HepG2 (cell line): Measurements from ENCODE around the gene ZNRF3. TPM values are rescaled to one million over a fixed set of nuclear protein-coding genes. Genes with fewer than 3 reads are reported as not detected.

Experiments used
- ATF6 ChIP-seq: sonication (generic); formaldehyde crosslinking; conservative IDR thresholded peaks from 2 replicates; pipeline ENCODE4 v1.4.0; 2020; ENCODE audit warnings: missing genetic modification reagents
- BCLAF1 ChIP-seq: fragments of 450-650 bp; IDR thresholded peaks from 2 replicates; pipeline ENCODE4 v1.6.1; 2017; ENCODE audit warnings: mild to moderate bottlenecking
- BRF2 ChIP-seq: sonication (generic); formaldehyde crosslinking; IDR thresholded peaks from 2 replicates; pipeline ENCODE4 v1.8.1; 2022; ENCODE audit warnings: mild to moderate bottlenecking, missing genetic modification reagents
- DMTF1 ChIP-seq: sonication (generic); formaldehyde crosslinking; IDR thresholded peaks from 2 replicates; pipeline ENCODE4 v1.4.0; 2020; ENCODE audit warnings: mild to moderate bottlenecking, missing genetic modification reagents
- HDAC1 ChIP-seq: sonication (generic); formaldehyde crosslinking; IDR thresholded peaks from 2 replicates; pipeline ENCODE4 v1.5.1; 2020; ENCODE audit warnings: mild to moderate bottlenecking, missing genetic modification reagents
- HMG20B ChIP-seq: conservative IDR thresholded peaks from 2 replicates; pipeline ENCODE4 v1.6.1; 2016; ENCODE audit warnings: missing genetic modification reagents, missing compliant biosample characterization
- NCOA5 ChIP-seq: sonication (generic); formaldehyde crosslinking; IDR thresholded peaks from 2 replicates; pipeline ENCODE4 v1.4.0; 2020; ENCODE audit warnings: missing genetic modification reagents
- TCF7 ChIP-seq: sonication (generic); IDR thresholded peaks from 2 replicates; pipeline ENCODE4 v1.6.1; 2016; ENCODE audit warnings: antibody characterized with exemption, low read depth
- ZBTB49 ChIP-seq: sonication (generic); formaldehyde crosslinking; IDR thresholded peaks from 2 replicates; pipeline ENCODE4 v1.4.0; 2020; ENCODE audit warnings: missing genetic modification reagents, borderline replicate concordance
- ZFP36L1 ChIP-seq: sonication (generic); formaldehyde crosslinking; IDR thresholded peaks from 2 replicates; pipeline ENCODE4 v1.8.0; 2022; ENCODE audit warnings: mild to moderate bottlenecking, missing genetic modification reagents, moderate library complexity
- ZNF33B ChIP-seq: sonication (generic); formaldehyde crosslinking; IDR thresholded peaks from 2 replicates; pipeline ENCODE4 v1.5.1; 2020; ENCODE audit warnings: mild to moderate bottlenecking, missing genetic modification reagents
- ZNF563 ChIP-seq: sonication (generic); formaldehyde crosslinking; IDR thresholded peaks from 2 replicates; pipeline ENCODE4 v1.8.0; 2022; ENCODE audit warnings: mild to moderate bottlenecking, moderate library complexity, missing genetic modification reagents
- ZNF574 ChIP-seq: sonication (generic); formaldehyde crosslinking; IDR thresholded peaks from 2 replicates; pipeline ENCODE4 v1.4.0; 2020; ENCODE audit warnings: missing genetic modification reagents
- ZSCAN12 ChIP-seq: sonication (generic); formaldehyde crosslinking; IDR thresholded peaks from 2 replicates; pipeline ENCODE4 v1.9.0; 2021; ENCODE audit warnings: mild to moderate bottlenecking, missing genetic modification reagents
- polyA plus RNA-seq, 8 experiments: library from polyadenylated mRNA; depleted of rRNA in 3 of 8; stranded (reverse) in 7 of 8; unstranded in 1 of 8; fragments of >200 nt; fragmentation: Illumina TruSeq in 4 of 8; extraction: Trizol in 4 of 8; gene quantifications; 2 replicates each; pipeline versions ENCODE4 v1.2.1 to v1.2.3, GENCODE V29; 2011 to 2016; ENCODE audit warnings: low read depth in 4 of 8, missing spikeins in 1 of 8, mixed read lengths in 1 of 8; ENCODE audit not compliant: insufficient read depth in 1 of 8
- total RNA-seq, 5 experiments: library from RNA; depleted of rRNA; stranded (reverse); fragments of >200 nt; fragmentation: Illumina TruSeq; extraction: Trizol; gene quantifications; 2 replicates each; pipeline ENCODE4 v1.2.3, GENCODE V29; 2016; ENCODE audit warnings: low read depth in 1 of 5

ZNRF3 gene
- total and polyA plus RNA-seq, 2 of the 13 experiments (the other 11 are each of a cell fraction or from before 2014, with no cell fraction given): 20.3 to 36.7 TPM

GRCh38 chr22:28864878-28865596, 18.3 kb upstream of the ZNRF3 start (continued):
- TF ChIP-seq ATF6 (CRISPR knock-in tag) (peak; percentile 6; the same call in 1 of the 2 replicates), BRF2 (CRISPR knock-in tag) (peak; percentile 52; the same call in 1 of the 2 replicates), DMTF1 (CRISPR knock-in tag) (peak; percentile 79; the same call in 1 of the 2 replicates), ZNF574 (CRISPR knock-in tag) (peak; percentile 55; the same call in 1 of the 2 replicates), NCOA5 (CRISPR knock-in tag) (no peak), HDAC1 (peak; percentile 63; the same call in 1 of the 2 replicates), ZSCAN12 (CRISPR knock-in tag) (0 out of 2 replicates have a peak, but pooled peaks have one; percentile 75), BCLAF1 (no peak), TCF7 (peak; percentile 96), ZFP36L1 (CRISPR knock-in tag) (peak; percentile 74; the same call in 1 of the 2 replicates), ZNF33B (CRISPR knock-in tag) (peak; percentile 82; the same call in 1 of the 2 replicates), HMG20B (CRISPR knock-in tag) (0 out of 2 replicates have a peak, but pooled peaks have one; percentile 70), ZBTB49 (CRISPR knock-in tag) (no peak), ZNF563 (0 out of 2 replicates have a peak, but pooled peaks have one; percentile 23)
